Uterus (tissue), 4 donors: ENCODE data around the gene CDH13. TPM values are rescaled to one million over a fixed set of nuclear protein-coding genes. Genes with fewer than 3 reads are reported as not detected.

ENCODE experiments used
- DNase-seq, 2 donors: peaks; one replicate each; pipeline ENCODE4 v3.0.0-alpha.2; 2019 to 2020
- H3K27ac ChIP-seq, 2 donors: fragments of 200-600 bp; sonication (generic); 1 replicate in 1 of 2; 2 replicates in 1 of 2; pipeline ENCODE4 v1.5.1; 2016 to 2018
- H3K27me3 ChIP-seq, 2 donors: fragments of 200-600 bp; sonication (generic); one replicate each; pipeline ENCODE4 v1.5.1; 2018 to 2019; ENCODE audit warnings: control low read depth in 1 of 2
- H3K36me3 ChIP-seq, 2 donors: fragments of 200-600 bp; sonication (generic); one replicate each; pipeline ENCODE4 v1.5.1; 2019; ENCODE audit warnings: control low read depth in 1 of 2
- H3K4me1 ChIP-seq, 2 donors: fragments of 200-600 bp; sonication (generic); one replicate each; pipeline ENCODE4 v1.5.1; 2018 to 2019; ENCODE audit warnings: control low read depth in 1 of 2
- H3K4me3 ChIP-seq, 2 donors: fragments of 200-600 bp; sonication (generic); 1 replicate in 1 of 2; 2 replicates in 1 of 2; pipeline ENCODE4 v1.5.1; 2018 to 2019; ENCODE audit warnings: mild to moderate bottlenecking in 1 of 2
- H3K9me3 ChIP-seq, 2 donors: fragments of 200-600 bp; sonication (generic); one replicate each; pipeline ENCODE4 v1.5.1; 2019; ENCODE audit warnings: control low read depth in 1 of 2
- POLR2A ChIP-seq, 2 donors: fragments of 450-650 bp; IDR thresholded peaks; one replicate each; pipeline ENCODE4 v1.6.1; 2016; ENCODE audit warnings: antibody characterized with exemption in 2 of 2, mild to moderate bottlenecking in 1 of 2, moderate library complexity in 1 of 2
- intact Hi-C: fragments of 100-400 bp; cut with DNase I; formaldehyde crosslinking; loops from one replicate; pipeline ENCODE4 v1.15.1; 2023; ENCODE audit warnings: low total_unique reads
- total RNA-seq, 4 donors: library from RNA; depleted of rRNA in 3 of 4; stranded (reverse); fragments of >200 nt in 3 of 4; gene quantifications; one replicate each; pipeline versions ENCODE4 v1.1.0 to v1.2.4, GENCODE V29; 2014 to 2023
- TF ChIP-seq, protein P1 (sequence below), 4 experiments: fragments of 200-600 bp in 2 of 4; fragments of 450-650 bp in 2 of 4; sonication (generic) in 2 of 4; IDR thresholded peaks; one replicate each; pipeline ENCODE4 v1.5.1; 2016 to 2019; ENCODE audit warnings: antibody characterized with exemption in 4 of 4, mild to moderate bottlenecking in 2 of 4, moderate library complexity in 1 of 4
- donor health status: DM: yes; HTN: yes; CAD: no.

The CDH13 gene
- total RNA-seq, 4 donors from 2014 or later = 49.1 to 99.4 (median 82.7) TPM

DNA sequence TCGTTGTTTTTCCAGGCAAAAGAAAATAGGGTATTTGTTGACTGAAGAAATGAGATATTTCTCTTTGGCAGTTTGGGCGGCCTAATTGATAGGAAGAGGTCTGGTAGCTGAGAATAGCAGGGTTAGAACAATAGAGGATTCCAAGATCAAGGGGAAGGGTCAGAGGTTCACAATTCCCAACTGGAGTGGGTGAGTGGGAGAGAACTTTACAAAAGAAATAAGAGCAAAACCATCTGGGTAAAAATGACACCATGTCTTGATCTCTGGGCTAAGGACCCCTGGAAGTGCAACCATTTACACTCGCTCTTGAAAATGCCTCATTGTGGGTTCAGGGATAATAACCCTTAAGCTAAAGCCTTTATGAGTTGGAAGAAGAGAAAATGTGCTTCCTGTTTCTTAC is 180.5 kb downstream of the CDH13 start:
- DNase-seq = no peak
- intact Hi-C loops = no loop called here
- Histone ChIP-seq H3K27me3 (no peaks in the 10 kb centered on the region), H3K4me1 (no peaks in the 10 kb centered on the region), H3K9me3 (no peaks in the 10 kb centered on the region), H3K36me3 (no peaks in the 10 kb centered on the region), H3K4me3 (no peak overlapping the region), H3K27ac (no peak overlapping the region)
- no peak for TF ChIP-seq POLR2A (IDR thresholded peaks at IDR 0.05)
- TF ChIP-seq, protein P1, sequence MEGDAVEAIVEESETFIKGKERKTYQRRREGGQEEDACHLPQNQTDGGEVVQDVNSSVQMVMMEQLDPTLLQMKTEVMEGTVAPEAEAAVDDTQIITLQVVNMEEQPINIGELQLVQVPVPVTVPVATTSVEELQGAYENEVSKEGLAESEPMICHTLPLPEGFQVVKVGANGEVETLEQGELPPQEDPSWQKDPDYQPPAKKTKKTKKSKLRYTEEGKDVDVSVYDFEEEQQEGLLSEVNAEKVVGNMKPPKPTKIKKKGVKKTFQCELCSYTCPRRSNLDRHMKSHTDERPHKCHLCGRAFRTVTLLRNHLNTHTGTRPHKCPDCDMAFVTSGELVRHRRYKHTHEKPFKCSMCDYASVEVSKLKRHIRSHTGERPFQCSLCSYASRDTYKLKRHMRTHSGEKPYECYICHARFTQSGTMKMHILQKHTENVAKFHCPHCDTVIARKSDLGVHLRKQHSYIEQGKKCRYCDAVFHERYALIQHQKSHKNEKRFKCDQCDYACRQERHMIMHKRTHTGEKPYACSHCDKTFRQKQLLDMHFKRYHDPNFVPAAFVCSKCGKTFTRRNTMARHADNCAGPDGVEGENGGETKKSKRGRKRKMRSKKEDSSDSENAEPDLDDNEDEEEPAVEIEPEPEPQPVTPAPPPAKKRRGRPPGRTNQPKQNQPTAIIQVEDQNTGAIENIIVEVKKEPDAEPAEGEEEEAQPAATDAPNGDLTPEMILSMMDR (IDR thresholded peaks at IDR 0.05) = no peak

DNA sequence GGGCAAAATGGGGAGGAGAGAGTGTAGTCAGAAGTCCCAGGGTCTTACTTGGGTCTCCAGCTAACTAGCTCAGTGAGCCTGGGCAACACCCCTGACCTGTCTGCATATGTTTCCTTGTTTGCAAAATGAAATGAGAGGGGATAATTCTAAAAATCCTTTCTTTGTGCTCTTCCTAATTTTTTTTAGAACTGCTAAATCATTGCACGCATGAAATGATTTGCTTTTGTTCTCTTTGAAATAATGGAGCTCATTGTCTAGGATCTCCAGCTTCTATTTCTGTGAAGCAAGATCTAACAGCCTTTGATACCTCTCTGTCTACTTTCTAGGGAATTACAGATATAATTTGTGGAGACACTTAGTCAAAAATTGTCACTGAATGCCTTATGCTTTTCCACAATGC is 181.3 kb downstream of the CDH13 start:
- no peak for DNase-seq
- intact Hi-C loops = no loop called here
- no peaks in the 10 kb centered on the region for H3K9me3 ChIP-seq
- H3K27ac ChIP-seq = no peak overlapping the region
- no peaks in the 10 kb centered on the region for H3K4me1 ChIP-seq
- TF ChIP-seq, protein P1 (IDR thresholded peaks at IDR 0.05) = no peak
- no peak for TF ChIP-seq POLR2A (IDR thresholded peaks at IDR 0.05)
- H3K4me3 ChIP-seq = no peak overlapping the region
- H3K36me3 ChIP-seq = no peaks in the 10 kb centered on the region
- no peaks in the 10 kb centered on the region for H3K27me3 ChIP-seq

DNA sequence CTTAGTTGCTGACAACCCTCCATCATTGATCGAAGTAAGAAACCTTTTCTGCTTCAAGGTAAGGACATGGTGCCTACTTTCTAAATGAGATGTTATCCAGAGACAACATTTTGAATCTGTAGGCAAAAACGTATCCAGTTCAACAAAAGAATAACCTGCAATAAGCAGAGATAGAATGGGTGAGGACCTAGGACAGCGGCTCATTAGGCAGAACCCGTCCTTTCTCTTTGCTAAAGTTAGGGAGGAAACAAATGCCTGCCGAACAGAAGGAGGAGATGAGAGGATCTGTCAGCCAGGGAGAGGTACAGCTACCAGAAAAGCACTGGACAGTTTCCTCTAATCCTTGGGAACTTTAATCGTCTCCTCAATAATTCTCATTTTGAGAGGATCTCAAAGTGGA is 183.3 kb downstream of the CDH13 start:
- DNase-seq = no peak
- Histone ChIP-seq H3K27me3 (no peaks in the 10 kb centered on the region), H3K4me1 (no peaks in the 10 kb centered on the region), H3K9me3 (no peaks in the 10 kb centered on the region), H3K36me3 (no peaks in the 10 kb centered on the region), H3K4me3 (no peak overlapping the region), H3K27ac (no peak overlapping the region)
- TF ChIP-seq POLR2A (IDR thresholded peaks at IDR 0.05) = no peak
- TF ChIP-seq, protein P1 (IDR thresholded peaks at IDR 0.05) = no peak
- intact Hi-C loops = no loop called here

DNA sequence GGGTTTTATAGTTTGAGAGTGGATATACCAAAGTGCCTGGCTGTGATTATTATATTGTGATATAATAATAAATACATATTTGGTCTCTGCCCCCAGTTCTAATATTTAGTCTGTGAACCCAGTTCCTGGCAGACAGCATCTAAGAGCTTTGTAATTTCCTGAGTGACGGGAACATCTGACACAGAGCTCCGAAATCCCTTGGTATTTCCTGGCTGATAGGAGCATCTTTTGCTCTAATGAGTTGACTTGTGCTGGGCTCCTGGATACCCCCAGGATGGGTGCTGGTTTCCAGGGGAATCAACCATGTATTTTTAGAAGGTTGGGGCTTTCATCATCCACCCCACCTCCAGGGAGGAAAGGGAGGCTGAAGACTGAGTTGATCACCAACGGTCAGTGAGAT is 187.3 kb downstream of the CDH13 start:
- H3K4me1 ChIP-seq = no peaks in the 10 kb centered on the region

DNA sequence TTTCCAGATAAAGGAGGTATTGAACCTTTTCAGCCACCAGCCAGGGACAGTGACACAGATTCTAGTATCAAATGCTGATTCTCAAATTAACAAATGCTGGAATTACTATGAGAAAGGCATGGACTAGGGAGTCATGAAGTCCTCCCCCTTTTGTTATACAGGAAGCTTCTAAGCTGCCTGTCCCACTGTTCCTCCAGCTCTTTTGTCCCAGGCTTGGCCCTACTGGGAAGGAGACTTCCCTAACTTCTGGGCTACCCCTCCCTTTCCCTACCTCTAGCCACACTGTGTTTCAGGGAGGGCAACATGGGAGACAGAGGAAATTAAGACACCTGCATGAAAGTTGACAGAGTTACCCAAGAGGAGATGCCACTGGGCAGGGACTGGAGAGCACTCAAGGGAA is 192.5 kb downstream of the CDH13 start:
- Histone ChIP-seq H3K36me3 (no peaks in the 10 kb centered on the region), H3K4me1 (no peaks in the 10 kb centered on the region), H3K27ac (no peak overlapping the region), H3K9me3 (peaks cover 0 to under 1% of the 10 kb centered on the region in 2 donors), H3K27me3 (no peaks in the 10 kb centered on the region), H3K4me3 (no peak overlapping the region)
- no peak for DNase-seq
- TF ChIP-seq, protein P1 (IDR thresholded peaks at IDR 0.05) = no peak
- TF ChIP-seq POLR2A (IDR thresholded peaks at IDR 0.05) = no peak
- intact Hi-C loops = no loop called here

More for the DNA sequence above, 187.3 kb downstream of the CDH13 start:
- H3K27ac ChIP-seq = no peak overlapping the region
- intact Hi-C loops = no loop called here
- no peaks in the 10 kb centered on the region for H3K36me3 ChIP-seq
- H3K27me3 ChIP-seq = no peaks in the 10 kb centered on the region
- no peak for TF ChIP-seq POLR2A (IDR thresholded peaks at IDR 0.05)
- TF ChIP-seq, protein P1 (IDR thresholded peaks at IDR 0.05) = no peak
- H3K4me3 ChIP-seq = no peak overlapping the region
- DNase-seq = no peak
- no peaks in the 10 kb centered on the region for H3K9me3 ChIP-seq
